HAP-1 (cell line): ENCODE results near the gene ME3.
"Not testable (repeated sequence)": the region's sequence is repeated elsewhere in the genome, so short reads cannot be mapped to it uniquely, and the experiment has no call there.

ENCODE experiments used
- DNase-seq, 2 experiments: peaks; one replicate each; pipeline ENCODE4 v3.0.0-alpha.2; 2016 to 2020; ENCODE audit warnings: low spot score in 2 of 2
- H3K27me3 ChIP-seq: fragments of 250-450 bp; sonication (Bioruptor Pico); 2 replicates; pipeline ENCODE4 v1.5.1; 2020; ENCODE audit warnings: low read depth, mild to moderate bottlenecking, moderate library complexity
- H3K36me3 ChIP-seq: fragments of 250-450 bp; sonication (Bioruptor Pico); replicated peaks from 2 replicates; pipeline ENCODE4 v1.5.1; 2020; ENCODE audit warnings: mild to moderate bottlenecking
- H3K4me1 ChIP-seq: fragments of 250-450 bp; sonication (Bioruptor Pico); 2 replicates; pipeline ENCODE4 v1.5.1; 2020; ENCODE audit warnings: mild to moderate bottlenecking
- H3K4me3 ChIP-seq: fragments of 250-450 bp; sonication (Bioruptor Pico); 2 replicates; pipeline ENCODE4 v1.5.1; 2020; ENCODE audit warnings: mild to moderate bottlenecking, moderate library complexity
- H3K9me3 ChIP-seq: fragments of 250-450 bp; sonication (Bioruptor Pico); 2 replicates; pipeline ENCODE4 v1.5.1; 2020; ENCODE audit warnings: mild to moderate bottlenecking, moderate library complexity
- in situ Hi-C: fragments of 300-500 bp; cut with MboI; formaldehyde crosslinking; loops from 3 replicates; pipeline ENCODE4 v1.14.3; 2020; ENCODE audit warnings: low sequenced_read_pairs, inconsistent platforms, mixed read lengths

Gene ME3

DNA sequence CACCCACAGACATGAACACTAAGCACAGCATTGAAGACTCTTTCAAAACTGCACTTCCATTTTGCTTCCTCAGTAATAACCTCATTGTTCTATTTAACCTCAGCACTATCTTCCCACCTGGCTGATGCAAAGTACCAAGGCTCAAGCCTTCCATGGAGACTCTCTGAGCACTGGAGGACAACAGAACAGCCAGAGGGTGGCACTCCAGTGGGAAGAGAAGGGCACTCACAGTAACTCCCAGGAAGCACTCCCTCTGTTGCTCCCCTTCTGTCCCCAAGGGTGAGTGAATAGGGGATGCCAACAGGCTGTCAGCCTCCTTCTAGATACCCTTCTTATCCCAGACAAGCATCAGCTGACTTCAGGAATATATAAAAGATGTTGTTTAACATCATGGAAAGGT is 3.5 kb downstream of the ME3 start:
- Histone ChIP-seq H3K4me3 (no peak overlapping the region), H3K36me3 (no peaks in the 10 kb centered on the region), H3K27me3 (peaks cover 15% of the 10 kb centered on the region), H3K9me3 (no peaks in the 10 kb centered on the region), H3K4me1 (no peaks in the 10 kb centered on the region)
- in situ Hi-C loops, result no loop called here
- no peak for DNase-seq

DNA sequence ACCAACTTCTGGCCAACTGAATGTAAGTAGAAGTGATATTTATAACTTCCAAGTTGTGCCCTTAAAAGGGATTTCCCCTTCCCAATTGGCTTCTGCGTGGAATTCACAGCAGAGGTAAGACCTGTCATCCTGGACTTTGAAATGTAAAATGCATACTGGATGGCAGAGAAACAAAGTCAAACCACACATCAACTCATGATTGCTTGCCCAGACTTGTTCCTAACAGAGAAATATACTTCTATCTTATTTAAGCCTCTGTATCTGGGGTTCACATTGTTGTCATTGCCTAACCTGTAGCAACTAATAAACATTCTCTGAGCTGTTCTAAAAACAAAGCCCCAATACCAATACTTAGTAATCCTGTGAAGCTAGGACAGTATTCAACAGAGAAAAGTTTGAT is 6.2 kb downstream of the ME3 start:
- in situ Hi-C loops, result no loop called here
- no peak overlapping the region for H3K4me3 ChIP-seq

DNA sequence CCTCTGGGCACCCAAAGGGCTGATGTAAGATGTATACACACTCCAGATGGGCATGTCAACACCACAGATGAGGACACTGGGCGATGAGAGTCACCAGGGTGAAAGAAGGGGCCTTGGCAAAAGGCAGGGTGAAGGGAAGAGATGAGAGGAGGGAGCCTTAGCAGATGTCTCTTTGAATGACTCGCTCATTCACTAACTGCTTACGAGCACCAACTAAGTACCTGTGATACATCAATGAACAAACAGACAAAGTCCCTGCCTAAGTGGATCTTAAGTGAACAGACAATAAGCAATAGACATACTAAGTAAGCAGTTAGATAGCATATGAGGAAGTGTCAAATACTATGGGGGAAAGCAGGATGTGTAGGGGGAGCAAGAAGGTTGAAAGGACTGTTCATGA is 7.5 kb downstream of the ME3 start:
- Histone ChIP-seq H3K4me3 (no peak overlapping the region), H3K9me3 (no peaks in the 10 kb centered on the region), H3K4me1 (no peaks in the 10 kb centered on the region), H3K27me3 (peaks cover 16% of the 10 kb centered on the region), H3K36me3 (no peaks in the 10 kb centered on the region)
- DNase-seq, result no peak
- in situ Hi-C loops, result no loop called here

More for the DNA sequence above, 6.2 kb downstream of the ME3 start:
- no peak for DNase-seq
- no peaks in the 10 kb centered on the region for H3K9me3 ChIP-seq
- no peaks in the 10 kb centered on the region for H3K36me3 ChIP-seq
- no peaks in the 10 kb centered on the region for H3K4me1 ChIP-seq
- H3K27me3 ChIP-seq, result peaks cover 18% of the 10 kb centered on the region

DNA sequence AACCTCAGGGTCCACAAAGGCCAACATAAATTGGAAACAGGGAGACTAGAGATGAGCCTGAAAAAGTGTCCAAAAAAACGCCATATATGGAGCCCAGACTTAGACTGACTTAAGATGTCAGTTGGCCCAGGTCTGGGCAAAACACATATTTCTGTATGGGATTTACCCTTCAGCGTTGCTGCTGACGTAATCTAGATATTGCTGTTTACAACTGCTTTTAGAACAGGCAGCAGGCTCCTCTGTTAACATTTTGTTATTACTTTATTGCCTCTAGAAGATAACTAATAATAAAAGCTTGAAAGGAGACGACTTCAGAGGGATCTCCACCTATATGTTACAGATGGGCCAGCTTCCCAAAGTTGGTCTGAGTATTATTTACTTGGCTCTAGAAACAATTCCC is 8.7 kb downstream of the ME3 start:
- in situ Hi-C loops, result no loop called here
- Histone ChIP-seq H3K4me1 (no peaks in the 10 kb centered on the region), H3K27me3 (peaks cover 16% of the 10 kb centered on the region; the same call in 1 of the 2 replicates)

DNA sequence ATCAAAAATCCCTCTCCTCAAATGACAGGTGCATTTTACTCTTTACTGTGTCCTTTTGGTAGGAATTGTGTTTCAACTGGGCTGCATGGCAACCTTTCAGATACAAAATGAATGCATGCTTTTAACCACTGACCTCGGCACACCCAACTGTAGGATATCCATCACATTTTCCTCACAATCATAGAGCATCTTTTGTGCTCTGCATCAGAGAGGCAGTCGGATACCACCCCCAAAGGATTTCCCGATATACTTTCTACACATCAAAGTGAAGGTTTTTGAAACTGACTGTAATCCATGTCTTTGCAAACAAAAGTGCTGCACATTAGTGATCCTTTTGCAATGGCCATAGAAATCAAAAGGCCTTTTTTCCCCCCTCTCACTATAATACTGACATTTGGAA is 9.1 kb downstream of the ME3 start:
- Histone ChIP-seq H3K4me3 (no peak overlapping the region), H3K27me3 (peaks cover 14% of the 10 kb centered on the region; the same call in 1 of the 2 replicates), H3K4me1 (no peaks in the 10 kb centered on the region), H3K9me3 (no peaks in the 10 kb centered on the region), H3K36me3 (no peaks in the 10 kb centered on the region)
- no peak for DNase-seq
- in situ Hi-C loops, result no loop called here

More for the DNA sequence above, 8.7 kb downstream of the ME3 start:
- H3K9me3 ChIP-seq, result no peaks in the 10 kb centered on the region
- H3K4me3 ChIP-seq, result no peak overlapping the region
- DNase-seq, result no peak
- no peaks in the 10 kb centered on the region for H3K36me3 ChIP-seq

DNA sequence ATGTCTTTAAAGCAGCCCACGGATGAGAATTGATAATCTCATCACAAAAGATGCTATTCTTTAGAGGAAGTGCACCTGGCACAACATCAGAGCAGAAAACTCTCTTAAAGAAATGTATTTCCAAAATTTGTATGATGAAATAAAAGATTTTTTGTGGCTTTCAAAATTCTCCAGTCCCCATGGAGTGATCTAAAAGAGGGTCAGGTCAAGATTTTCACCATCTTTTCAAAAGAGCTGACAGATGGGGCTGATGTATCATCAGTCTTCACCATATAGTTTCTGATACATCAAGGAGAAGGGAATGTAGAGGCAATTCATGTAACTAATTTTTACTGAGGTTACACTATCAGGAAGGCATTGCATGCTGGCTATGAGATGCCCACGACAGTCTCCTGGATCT is 11.7 kb downstream of the ME3 start:
- Histone ChIP-seq H3K9me3 (no peaks in the 10 kb centered on the region), H3K36me3 (no peaks in the 10 kb centered on the region), H3K4me3 (no peak overlapping the region), H3K4me1 (no peaks in the 10 kb centered on the region), H3K27me3 (0 out of 2 replicates have a peak, but pooled peaks cover 3% of the 10 kb centered on the region)
- no peak for DNase-seq
- in situ Hi-C loops, result no loop called here

DNA sequence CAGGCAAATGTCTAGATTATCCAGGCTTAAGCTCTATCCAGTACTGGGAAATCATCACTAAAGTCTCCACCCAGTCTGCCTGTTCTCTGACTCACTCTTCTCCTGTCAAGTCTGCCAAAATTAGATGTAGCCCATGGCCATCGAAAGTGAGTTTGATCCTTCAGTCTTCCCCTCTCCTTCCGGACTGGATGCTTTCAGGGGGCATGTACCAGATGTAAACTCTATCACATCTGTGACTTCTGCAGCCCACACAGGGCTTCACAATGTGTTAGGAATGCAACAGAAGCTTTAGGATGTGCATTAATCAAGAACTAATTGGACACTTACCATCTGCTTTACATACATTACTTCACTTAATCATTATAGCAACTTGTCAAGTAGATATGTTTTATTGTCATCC is 12.3 kb downstream of the ME3 start:
- 0 out of 2 replicates have a peak, but pooled peaks cover 3% of the 10 kb centered on the region for H3K27me3 ChIP-seq
- H3K4me1 ChIP-seq, result no peaks in the 10 kb centered on the region
- H3K9me3 ChIP-seq, result no peaks in the 10 kb centered on the region
- H3K36me3 ChIP-seq, result no peaks in the 10 kb centered on the region
- DNase-seq, result no peak
- in situ Hi-C loops, result no loop called here
- H3K4me3 ChIP-seq, result no peak overlapping the region

GRCh38 chr11:86658534-86658933 is 13.9 kb downstream of the ME3 start:
- DNase-seq, result no peak
- in situ Hi-C loops, result no loop called here

GRCh38 chr11:86645212-86645611 is 27.2 kb downstream of the ME3 start:
- in situ Hi-C loops, H3K36me3 ChIP-seq, DNase-seq: not testable (repeated sequence)

More at GRCh38 chr11:86658534-86658933, 13.9 kb downstream of the ME3 start:
- no peak overlapping the region for H3K4me3 ChIP-seq
- no peaks in the 10 kb centered on the region for H3K36me3 ChIP-seq
- no peaks in the 10 kb centered on the region for H3K4me1 ChIP-seq
- 0 out of 2 replicates have a peak, but pooled peaks cover 3% of the 10 kb centered on the region for H3K27me3 ChIP-seq
- no peaks in the 10 kb centered on the region for H3K9me3 ChIP-seq

DNA sequence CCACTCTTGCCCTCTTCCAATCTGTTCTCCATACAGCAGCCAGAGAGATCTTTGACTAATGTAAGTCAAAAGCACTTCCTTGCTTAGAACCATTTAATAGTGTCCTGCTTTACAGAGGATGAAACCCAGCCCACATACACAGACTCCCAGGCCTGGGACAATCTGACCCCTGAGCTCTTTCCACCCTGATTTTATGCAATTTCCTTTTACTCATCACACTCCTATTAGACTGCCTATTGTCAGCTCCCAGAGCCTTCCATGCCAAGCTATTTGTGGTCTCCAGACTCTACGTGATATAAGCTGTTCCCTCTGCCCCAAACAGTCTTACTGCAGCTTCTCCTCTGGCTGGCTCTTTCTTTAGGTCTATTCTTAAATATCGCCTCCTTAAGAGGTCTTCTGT is 28.1 kb downstream of the ME3 start:
- in situ Hi-C loops, result no loop called here
- no peak overlapping the region for H3K4me3 ChIP-seq
- H3K9me3 ChIP-seq, result no peaks in the 10 kb centered on the region
- H3K36me3 ChIP-seq, result no peaks in the 10 kb centered on the region
- no peaks in the 10 kb centered on the region for H3K4me1 ChIP-seq
- DNase-seq, result no peak
- peaks cover under 1% of the 10 kb centered on the region; the same call in 1 of the 2 replicates for H3K27me3 ChIP-seq

More at GRCh38 chr11:86645212-86645611, 27.2 kb downstream of the ME3 start:
- H3K4me3 ChIP-seq, H3K4me1 ChIP-seq, H3K9me3 ChIP-seq, H3K27me3 ChIP-seq: not testable (repeated sequence)

DNA sequence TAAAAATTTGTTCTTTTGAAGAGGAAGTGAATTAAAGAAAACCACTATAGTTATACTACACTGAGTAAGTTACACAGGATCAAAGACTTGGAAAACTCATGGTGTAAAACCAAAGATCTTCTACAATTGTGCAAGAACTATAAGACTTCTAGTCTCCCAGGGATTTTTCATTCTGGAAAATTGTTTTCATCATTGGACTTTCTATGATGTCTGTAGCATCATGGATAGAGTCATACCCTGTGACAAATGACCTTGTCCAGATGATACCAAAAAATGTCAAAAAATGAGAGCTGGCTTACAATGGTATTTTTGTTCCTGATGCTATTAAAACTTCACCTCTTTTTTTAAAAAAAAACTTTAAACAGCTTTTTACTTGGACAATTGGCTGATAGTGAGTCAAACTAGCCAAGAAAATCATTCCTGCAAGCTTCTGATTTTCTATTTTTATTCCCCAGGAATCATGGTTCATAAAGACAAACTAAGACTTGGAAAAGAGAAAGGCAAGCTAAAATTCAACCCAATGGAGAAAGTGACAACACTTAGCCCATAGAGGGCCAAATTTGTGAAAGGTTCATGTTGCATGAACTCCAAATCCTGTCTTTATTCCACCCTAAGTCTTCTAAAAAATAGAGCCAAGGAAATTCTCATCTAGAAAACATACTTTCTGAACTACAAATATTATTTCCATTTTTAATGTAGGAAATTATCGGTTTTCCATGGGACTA is 30.7 kb downstream of the ME3 start:
- no peaks in the 10 kb centered on the region for H3K9me3 ChIP-seq
- H3K4me1 ChIP-seq, result no peaks in the 10 kb centered on the region
- H3K4me3 ChIP-seq, result no peak overlapping the region
- in situ Hi-C loops, result no loop called here
- H3K36me3 ChIP-seq, result no peaks in the 10 kb centered on the region
- no peak for DNase-seq
- peaks cover 4% of the 10 kb centered on the region; the same call in 1 of the 2 replicates for H3K27me3 ChIP-seq

DNA sequence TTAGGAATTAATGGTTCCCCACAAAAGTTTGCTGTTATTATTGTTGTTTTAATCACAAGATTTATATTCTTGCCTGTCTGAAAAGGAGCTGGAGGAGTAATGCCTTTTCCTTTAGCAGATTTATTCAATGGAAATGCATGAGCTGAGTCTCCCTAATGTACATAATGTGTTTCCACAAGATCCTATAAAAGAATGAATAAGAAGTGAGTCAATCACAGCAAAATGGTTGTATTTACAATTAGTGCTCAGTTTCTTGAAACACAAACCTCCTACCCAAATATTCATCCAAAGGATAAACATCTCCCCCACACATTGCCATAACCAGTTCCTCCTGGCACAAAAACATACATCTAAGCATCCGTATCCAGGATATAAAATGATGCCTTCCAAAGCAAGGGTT is 33.3 kb downstream of the ME3 start:
- Histone ChIP-seq H3K36me3 (no peaks in the 10 kb centered on the region), H3K4me1 (no peaks in the 10 kb centered on the region), H3K9me3 (no peaks in the 10 kb centered on the region), H3K27me3 (peaks cover 16% of the 10 kb centered on the region), H3K4me3 (no peak overlapping the region)
- no peak for DNase-seq
- in situ Hi-C loops, result no loop called here

DNA sequence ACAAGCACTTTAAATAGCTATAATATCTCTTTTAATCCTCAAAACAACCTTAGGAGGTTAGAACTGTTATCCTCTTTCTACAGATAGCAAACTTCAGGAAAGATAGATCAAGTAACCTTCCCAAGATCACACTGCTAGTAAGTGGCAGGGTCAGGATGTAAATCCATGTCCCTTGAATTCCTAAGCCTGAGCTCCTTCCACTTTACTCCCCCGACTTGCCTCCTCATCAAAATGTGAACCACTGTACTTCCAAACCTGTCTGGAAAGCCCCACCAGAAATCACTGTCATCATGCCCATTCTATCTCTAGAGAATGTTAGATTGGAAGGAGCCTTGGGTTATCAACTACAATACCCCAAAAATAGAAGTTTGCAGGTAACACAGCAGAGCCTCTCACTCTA is 33.7 kb downstream of the ME3 start:
- Histone ChIP-seq H3K9me3 (no peaks in the 10 kb centered on the region), H3K36me3 (no peaks in the 10 kb centered on the region), H3K4me1 (no peaks in the 10 kb centered on the region), H3K4me3 (no peak overlapping the region), H3K27me3 (peaks cover 16% of the 10 kb centered on the region)
- no peak for DNase-seq
- in situ Hi-C loops, result no loop called here

DNA sequence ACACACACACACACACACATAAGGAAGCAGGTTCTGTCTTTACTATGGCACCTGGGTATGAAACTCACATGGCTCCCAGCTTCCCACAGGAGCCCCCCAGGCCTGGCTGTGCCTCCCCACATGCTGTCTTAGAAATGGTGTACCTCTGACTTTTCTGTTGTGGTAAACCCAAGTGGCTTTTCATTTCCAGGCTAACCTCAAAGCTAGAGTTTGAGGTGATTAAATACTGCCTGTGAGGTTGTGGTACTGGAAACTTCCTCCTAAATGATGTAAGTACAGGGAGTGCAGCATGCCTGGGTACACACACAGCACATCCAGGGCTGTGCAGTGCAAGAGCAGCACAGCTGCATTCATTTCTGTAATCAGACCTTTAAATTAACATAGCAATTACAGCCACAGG is 34.4 kb downstream of the ME3 start:
- in situ Hi-C loops, result no loop called here
- DNase-seq, result no peak
- Histone ChIP-seq H3K36me3 (no peaks in the 10 kb centered on the region), H3K27me3 (peaks cover 16% of the 10 kb centered on the region), H3K9me3 (no peaks in the 10 kb centered on the region), H3K4me1 (no peaks in the 10 kb centered on the region), H3K4me3 (no peak overlapping the region)

DNA sequence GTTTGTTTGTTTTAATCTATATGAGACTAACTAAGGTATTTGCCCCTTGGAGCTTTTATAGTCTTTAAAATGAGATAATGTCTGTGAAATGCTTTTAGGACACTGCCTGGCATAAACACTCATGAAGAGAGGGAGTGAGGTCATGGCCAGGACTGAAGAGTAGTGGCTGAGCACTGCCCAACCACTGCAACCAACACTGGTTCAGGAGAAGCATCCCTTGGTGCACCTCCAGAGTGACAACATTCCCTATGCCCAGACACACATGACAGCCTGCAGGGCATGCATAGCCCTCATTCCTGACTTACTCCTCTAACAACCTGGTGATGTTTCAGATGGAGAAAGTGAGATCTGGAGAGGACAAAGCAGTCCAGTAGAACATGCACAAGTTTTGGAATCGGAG is 36.1 kb downstream of the ME3 start:
- in situ Hi-C loops, result no loop called here
- Histone ChIP-seq H3K9me3 (no peaks in the 10 kb centered on the region), H3K27me3 (peaks cover 16% of the 10 kb centered on the region), H3K4me1 (no peaks in the 10 kb centered on the region), H3K36me3 (no peaks in the 10 kb centered on the region), H3K4me3 (no peak overlapping the region)
- no peak for DNase-seq
